GM20000 (cell line): Measurements from ENCODE around the gene GPR50.

Experiments
- DNase-seq: peaks from one replicate; pipeline ENCODE4 v3.0.0; 2012; ENCODE audit warnings: low spot score
- TF ChIP-seq, protein P1 (sequence below): IDR thresholded peaks from 2 replicates; pipeline ENCODE4 v1.5.1; 2012; ENCODE audit warnings: mild to moderate bottlenecking, control low read depth; ENCODE audit errors: extremely low read depth, missing control alignments

Gene GPR50

DNA sequence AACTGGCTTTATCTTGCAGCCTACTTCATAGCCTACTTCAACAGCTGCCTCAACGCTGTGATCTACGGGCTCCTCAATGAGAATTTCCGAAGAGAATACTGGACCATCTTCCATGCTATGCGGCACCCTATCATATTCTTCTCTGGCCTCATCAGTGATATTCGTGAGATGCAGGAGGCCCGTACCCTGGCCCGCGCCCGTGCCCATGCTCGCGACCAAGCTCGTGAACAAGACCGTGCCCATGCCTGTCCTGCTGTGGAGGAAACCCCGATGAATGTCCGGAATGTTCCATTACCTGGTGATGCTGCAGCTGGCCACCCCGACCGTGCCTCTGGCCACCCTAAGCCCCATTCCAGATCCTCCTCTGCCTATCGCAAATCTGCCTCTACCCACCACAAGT, 4.0 kb downstream of the GPR50 start:
- no peak for DNase-seq

DNA sequence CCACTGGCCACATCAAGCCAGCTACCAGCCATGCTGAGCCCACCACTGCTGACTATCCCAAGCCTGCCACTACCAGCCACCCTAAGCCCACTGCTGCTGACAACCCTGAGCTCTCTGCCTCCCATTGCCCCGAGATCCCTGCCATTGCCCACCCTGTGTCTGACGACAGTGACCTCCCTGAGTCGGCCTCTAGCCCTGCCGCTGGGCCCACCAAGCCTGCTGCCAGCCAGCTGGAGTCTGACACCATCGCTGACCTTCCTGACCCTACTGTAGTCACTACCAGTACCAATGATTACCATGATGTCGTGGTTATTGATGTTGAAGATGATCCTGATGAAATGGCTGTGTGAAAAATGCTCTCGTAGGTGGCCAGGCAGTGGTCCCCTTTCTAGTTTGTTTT, 4.7 kb downstream of the GPR50 start:
- TF ChIP-seq, protein P1, sequence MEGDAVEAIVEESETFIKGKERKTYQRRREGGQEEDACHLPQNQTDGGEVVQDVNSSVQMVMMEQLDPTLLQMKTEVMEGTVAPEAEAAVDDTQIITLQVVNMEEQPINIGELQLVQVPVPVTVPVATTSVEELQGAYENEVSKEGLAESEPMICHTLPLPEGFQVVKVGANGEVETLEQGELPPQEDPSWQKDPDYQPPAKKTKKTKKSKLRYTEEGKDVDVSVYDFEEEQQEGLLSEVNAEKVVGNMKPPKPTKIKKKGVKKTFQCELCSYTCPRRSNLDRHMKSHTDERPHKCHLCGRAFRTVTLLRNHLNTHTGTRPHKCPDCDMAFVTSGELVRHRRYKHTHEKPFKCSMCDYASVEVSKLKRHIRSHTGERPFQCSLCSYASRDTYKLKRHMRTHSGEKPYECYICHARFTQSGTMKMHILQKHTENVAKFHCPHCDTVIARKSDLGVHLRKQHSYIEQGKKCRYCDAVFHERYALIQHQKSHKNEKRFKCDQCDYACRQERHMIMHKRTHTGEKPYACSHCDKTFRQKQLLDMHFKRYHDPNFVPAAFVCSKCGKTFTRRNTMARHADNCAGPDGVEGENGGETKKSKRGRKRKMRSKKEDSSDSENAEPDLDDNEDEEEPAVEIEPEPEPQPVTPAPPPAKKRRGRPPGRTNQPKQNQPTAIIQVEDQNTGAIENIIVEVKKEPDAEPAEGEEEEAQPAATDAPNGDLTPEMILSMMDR = no peak
- no peak for DNase-seq

More for the DNA sequence above, 4.0 kb downstream of the GPR50 start:
- TF ChIP-seq, protein P1 = no peak

DNA sequence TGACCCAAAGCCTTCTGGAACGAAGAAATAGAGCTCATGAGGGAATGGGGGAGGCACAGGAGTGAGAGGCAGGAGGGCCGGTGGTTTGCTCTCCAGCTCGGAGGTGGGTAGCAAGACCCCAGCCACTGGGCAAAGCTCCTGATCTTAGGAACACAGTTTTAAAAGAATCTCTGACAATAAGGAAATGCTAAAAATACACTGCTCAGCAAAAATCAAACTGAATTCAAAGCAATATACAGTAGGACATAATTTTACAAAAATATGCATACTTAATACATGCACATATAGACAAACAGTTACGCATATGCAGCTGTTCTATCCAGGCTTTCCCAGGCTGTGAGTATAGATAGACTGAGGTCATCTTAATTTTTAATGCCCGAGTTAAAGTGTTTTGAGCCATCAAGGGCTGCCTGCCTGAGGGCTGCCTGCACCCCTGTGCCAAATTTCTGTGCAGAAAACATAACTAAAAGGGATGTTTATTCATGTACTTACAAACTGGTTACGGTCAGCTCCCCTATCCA, 6.9 kb downstream of the GPR50 start:
- TF ChIP-seq, protein P1 = no peak
- no peak for DNase-seq

DNA sequence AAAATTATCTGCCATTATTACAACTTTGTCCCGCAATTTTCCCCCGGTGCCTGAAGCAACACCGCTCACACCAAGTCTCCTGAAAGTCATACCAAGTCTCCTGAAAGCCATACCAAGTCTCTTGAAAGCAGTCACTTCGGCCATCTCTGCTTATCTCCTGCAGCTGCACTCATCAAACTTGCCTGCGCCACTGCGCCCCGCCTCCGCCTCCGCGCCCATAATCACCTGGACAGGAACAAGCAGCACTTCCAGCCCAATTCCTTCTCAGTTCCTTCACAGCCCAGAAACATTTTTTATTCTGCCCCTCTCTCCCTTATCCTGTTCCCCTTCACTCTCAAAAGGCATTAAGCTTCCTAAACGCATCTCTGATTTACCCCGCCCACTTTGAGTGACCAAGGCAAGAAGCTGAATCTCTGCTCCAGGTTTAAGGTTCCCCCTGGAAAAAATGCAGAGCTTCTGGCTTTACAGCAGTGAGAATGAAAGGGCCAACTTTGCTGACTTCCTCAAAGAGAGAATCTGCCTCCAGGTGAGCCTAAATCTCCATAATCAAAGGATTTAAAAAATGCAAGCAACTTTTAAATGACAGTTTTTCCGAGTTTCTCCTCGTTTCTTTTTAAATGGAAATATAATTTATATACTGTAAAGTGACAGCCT, 7.7 kb downstream of the GPR50 start:
- TF ChIP-seq, protein P1 = no peak
- no peak for DNase-seq

DNA sequence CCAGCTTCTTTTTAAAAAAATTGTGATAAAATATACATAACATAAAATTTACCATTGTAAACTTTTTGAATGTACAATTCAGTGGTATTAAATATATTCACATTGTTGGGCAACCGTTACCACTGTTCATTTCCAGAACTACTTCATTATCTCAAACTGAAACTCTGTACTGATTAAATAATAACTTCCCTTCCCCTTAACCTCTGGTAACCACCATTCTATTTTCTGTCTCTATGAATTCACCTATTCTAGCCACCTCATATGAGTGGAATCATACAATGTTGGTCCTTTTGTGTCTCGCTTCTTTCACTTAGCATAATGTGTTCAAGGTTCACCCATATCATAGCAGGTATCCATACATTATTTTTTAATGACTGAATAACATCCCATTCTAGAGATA, 8.3 kb downstream of the GPR50 start:
- no peak for DNase-seq
- TF ChIP-seq, protein P1 = no peak

DNA sequence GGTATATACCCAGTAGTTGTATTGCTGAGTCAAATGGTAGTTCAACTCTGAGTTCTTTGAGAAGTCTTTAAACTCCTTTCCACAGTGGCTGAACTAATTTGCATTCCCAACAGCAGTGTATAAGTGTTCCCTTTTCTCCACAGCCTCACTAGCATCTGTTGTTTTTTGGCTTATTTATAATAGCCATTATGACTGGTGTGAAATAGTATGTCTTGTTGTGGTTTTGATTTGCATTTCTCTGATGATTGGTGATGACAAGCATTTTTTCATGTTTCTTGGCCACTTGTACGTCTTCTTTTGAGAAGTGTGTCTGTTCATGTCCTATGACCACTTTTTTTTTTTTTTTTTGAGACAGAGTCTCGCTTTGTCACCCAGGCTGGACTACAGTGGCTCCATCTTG, 30.5 kb downstream of the GPR50 start:
- TF ChIP-seq, protein P1 = no peak
- no peak for DNase-seq

DNA sequence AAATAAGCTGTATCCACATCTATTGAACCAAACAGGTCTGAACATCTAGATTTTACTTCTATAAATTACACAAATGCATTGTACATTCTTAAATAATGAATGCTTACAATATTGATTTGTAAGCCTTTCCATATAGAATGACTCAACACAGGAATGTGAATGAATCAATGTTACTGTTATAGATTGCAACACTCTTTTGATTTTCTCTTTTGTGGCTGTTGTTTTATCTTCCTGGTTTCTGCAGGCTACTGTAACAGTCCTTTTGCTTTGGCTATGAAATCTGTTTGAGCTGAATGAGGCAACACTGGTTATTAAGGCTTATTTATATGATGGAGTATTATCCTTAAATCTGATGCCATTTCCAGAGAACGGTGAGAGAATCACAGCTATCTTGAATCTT, 49.5 kb downstream of the GPR50 start:
- DNase-seq = no peak
- TF ChIP-seq, protein P1 = no peak
